HepG2 (cell line): ENCODE measurements around the gene METRNL. TPM values are rescaled to one million over a fixed set of nuclear protein-coding genes. Genes with fewer than 3 reads are reported as not detected.

Source experiments
- ATAC-seq: fragments of 200-7000 bp; cut with Tn5 transposase; 3 replicates; pipeline ENCODE4 v1.9.1; 2020; ENCODE audit warnings: mild to moderate bottlenecking, moderate library complexity
- BruUV-seq: library from RNA; stranded (reverse); fragments of 400-500 nt; replicated peaks from 2 replicates; lab custom pipeline; 2021; lab: Mats Ljungman, UMichigan
- CTCF ChIA-PET: fragments of 300-600 bp; formaldehyde crosslinking; extraction: SDS; loops from one replicate; lab custom pipeline; 2021; ENCODE audit warnings: low total read pairs, inconsistent platforms, low intra/inter-chr PET ratio; lab: Yijun Ruan, JAX
- POLR2A ChIA-PET: fragments of 350-600 bp; sonication (Branson Sonifier 250); formaldehyde crosslinking; loops from one replicate; lab custom pipeline; 2020; ENCODE audit warnings: antibody characterized with exemption, inconsistent platforms; lab: Yijun Ruan, JAX
- DNase-seq: peaks from one replicate; pipeline ENCODE4 v3.0.0-alpha.2; 2015; ENCODE audit warnings: low spot score
- FAIRE-seq: peaks from 3 replicates; lab custom pipeline; 2011; peaks lifted over from hg19 to GRCh38; lab: Jason Lieb, UNC
- H2AFZ ChIP-seq: one replicate; pipeline ENCODE4 v1.6.1; 2011; ENCODE audit warnings: low read length, inconsistent platforms
- H3K27ac ChIP-seq: fragments of 300-600 bp; 3 replicates; pipeline ENCODE4 v1.8.0; 2011; ENCODE audit warnings: mixed run types, mild to moderate bottlenecking, mixed read lengths, low read length, inconsistent platforms; ENCODE audit not compliant: insufficient read depth; ENCODE audit errors: extremely low read length
- H3K27me3 ChIP-seq, 2 experiments: fragments of 200-600 bp in 1 of 2; 2 replicates in 1 of 2; 3 replicates in 1 of 2; pipeline versions ENCODE4 v1.6.0 to v1.8.0; 2011; ENCODE audit warnings: low read length in 2 of 2, mild to moderate bottlenecking in 2 of 2, moderate library complexity in 2 of 2, inconsistent platforms in 1 of 2; ENCODE audit not compliant: insufficient read depth in 2 of 2, control insufficient read depth in 1 of 2
- H3K36me3 ChIP-seq, 2 experiments: fragments of 200-600 bp in 1 of 2; replicated peaks in 1 of 2; 2 replicates in 1 of 2; 3 replicates in 1 of 2; pipeline versions ENCODE4 v1.5.1 to v1.8.0; 2011; ENCODE audit warnings: low read length in 2 of 2, inconsistent platforms in 1 of 2; ENCODE audit not compliant: insufficient read depth in 2 of 2, control insufficient read depth in 1 of 2
- H3K4me1 ChIP-seq: 2 replicates; pipeline ENCODE4 v1.5.1; 2012; ENCODE audit warnings: low read length, inconsistent platforms; ENCODE audit not compliant: insufficient read depth
- H3K4me2 ChIP-seq: 2 replicates; pipeline ENCODE4 v1.6.0; 2011; ENCODE audit warnings: low read depth, low read length, inconsistent platforms
- H3K4me3 ChIP-seq, 3 experiments: fragments of 200-600 bp in 1 of 3; sonication (generic), shearing (Covaris generic) in 1 of 3; replicated peaks in 1 of 3; 2 replicates each; pipeline ENCODE4 v1.5.1; 2011 to 2016; ENCODE audit warnings: low read length in 3 of 3, inconsistent platforms in 2 of 3, low read depth in 2 of 3, mild to moderate bottlenecking in 2 of 3, control low read depth in 1 of 3, mixed read lengths in 1 of 3; ENCODE audit not compliant: insufficient read depth in 1 of 3
- H3K79me2 ChIP-seq: one replicate; pipeline ENCODE4 v1.6.1; 2011; ENCODE audit warnings: low read length, inconsistent platforms; ENCODE audit not compliant: insufficient read depth
- H3K9ac ChIP-seq: 2 replicates; pipeline ENCODE4 v1.6.0; 2011; ENCODE audit warnings: mild to moderate bottlenecking, low read depth, low read length, inconsistent platforms; ENCODE audit not compliant: insufficient read depth
- H3K9me3 ChIP-seq: 2 replicates; pipeline ENCODE4 v1.5.1; 2012; ENCODE audit warnings: mild to moderate bottlenecking, low read length
- H4K20me1 ChIP-seq: 2 replicates; pipeline ENCODE4 v1.6.0; 2011; ENCODE audit warnings: inconsistent platforms, mild to moderate bottlenecking, low read length, moderate library complexity; ENCODE audit not compliant: insufficient read depth
- DPF2 ChIP-seq: sonication (generic); formaldehyde crosslinking; IDR thresholded peaks from 2 replicates; pipeline ENCODE4 v1.4.0; 2020; ENCODE audit warnings: mild to moderate bottlenecking, low read depth, missing genetic modification reagents, borderline replicate concordance
- ETV5 ChIP-seq: IDR thresholded peaks from 2 replicates; pipeline ENCODE4 v1.6.1; 2018; ENCODE audit warnings: missing biosample characterization, missing genetic modification reagents, inconsistent platforms, borderline replicate concordance
- ETV6 ChIP-seq: sonication (generic); formaldehyde crosslinking; conservative IDR thresholded peaks from 2 replicates; pipeline ENCODE4 v1.4.0; 2020; ENCODE audit warnings: missing genetic modification reagents
- KDM1A ChIP-seq: IDR thresholded peaks from 2 replicates; pipeline ENCODE4 v1.6.1; 2016; ENCODE audit warnings: missing compliant biosample characterization
- KLF12 ChIP-seq: sonication (generic); formaldehyde crosslinking; IDR thresholded peaks from 2 replicates; pipeline ENCODE4 v1.4.0; 2020; ENCODE audit warnings: missing genetic modification reagents, borderline replicate concordance
- MAZ ChIP-seq, 2 experiments: sonication (generic) in 1 of 2; formaldehyde crosslinking in 1 of 2; IDR thresholded peaks; 2 replicates each; pipeline versions ENCODE4 v1.5.0 to v1.6.1; 2012 to 2020; ENCODE audit warnings: low read depth in 2 of 2, mild to moderate bottlenecking in 2 of 2, borderline replicate concordance in 1 of 2, improper control_type of control experiment in 1 of 2, low read length in 1 of 2, missing genetic modification reagents in 1 of 2, moderate library complexity in 1 of 2
- PITX1 ChIP-seq: sonication (generic); formaldehyde crosslinking; IDR thresholded peaks from 2 replicates; pipeline ENCODE4 v1.5.1; 2020; ENCODE audit warnings: mild to moderate bottlenecking, missing genetic modification reagents
- SAFB2 ChIP-seq: sonication (generic); formaldehyde crosslinking; IDR thresholded peaks from 2 replicates; pipeline ENCODE4 v1.5.1; 2020; ENCODE audit warnings: missing genetic modification reagents, low read depth, mild to moderate bottlenecking, borderline replicate concordance
- SIN3A ChIP-seq: IDR thresholded peaks from 2 replicates; pipeline ENCODE4 v1.6.1; 2011; ENCODE audit warnings: low read depth, mild to moderate bottlenecking, control low read depth, low read length, borderline replicate concordance
- SNAPC2 ChIP-seq: sonication (generic); formaldehyde crosslinking; IDR thresholded peaks from 2 replicates; pipeline ENCODE4 v1.8.1; 2022; ENCODE audit warnings: mild to moderate bottlenecking, missing genetic modification reagents
- SRY ChIP-seq: sonication (generic); formaldehyde crosslinking; IDR thresholded peaks from 2 replicates; pipeline ENCODE4 v1.8.0; 2022; ENCODE audit warnings: mild to moderate bottlenecking, missing genetic modification reagents
- YY1 ChIP-seq: IDR thresholded peaks from 2 replicates; pipeline ENCODE4 v1.6.1; 2011; ENCODE audit warnings: low read length, low read depth, moderate library complexity, mild to moderate bottlenecking; ENCODE audit not compliant: insufficient read depth, insufficient replicate concordance
- ZNF143 ChIP-seq: sonication (generic); formaldehyde crosslinking; IDR thresholded peaks from 2 replicates; pipeline ENCODE4 v1.4.0; 2020; ENCODE audit warnings: missing genetic modification reagents
- ZNF333 ChIP-seq: sonication (generic); formaldehyde crosslinking; IDR thresholded peaks from 2 replicates; pipeline ENCODE4 v1.4.0; 2020; ENCODE audit warnings: mild to moderate bottlenecking, missing genetic modification reagents, borderline replicate concordance
- ZNF619 ChIP-seq: sonication (generic); formaldehyde crosslinking; IDR thresholded peaks from 2 replicates; pipeline ENCODE4 v1.4.0; 2020; ENCODE audit warnings: mild to moderate bottlenecking, missing genetic modification reagents
- ZZZ3 ChIP-seq: sonication (generic); formaldehyde crosslinking; IDR thresholded peaks from 2 replicates; pipeline ENCODE4 v1.4.0; 2020; ENCODE audit warnings: missing genetic modification reagents, mild to moderate bottlenecking, borderline replicate concordance
- WGBS: methylation state at CpG from one replicate; pipeline ENCODE4 v1.1.6; 2017; ENCODE audit warnings: low lambda C conversion rate; 5-methylcytosine and 5-hydroxymethylcytosine counted together
- in situ Hi-C: cut with HindIII; loops from 2 replicates; pipeline ENCODE4 v1.10.0; 2017; ENCODE audit warnings: low pct_unique_long_range_greater_than_20kb; ENCODE audit not compliant: extremely low pct_ligation_motif_present
- intact Hi-C: fragments of 100-400 bp; cut with micrococcal nuclease; formaldehyde crosslinking; loops from one replicate; pipeline ENCODE4 v1.10.0; 2022; ENCODE audit not compliant: unreplicated experiment
- polyA plus RNA-seq, 8 experiments: library from polyadenylated mRNA; depleted of rRNA in 3 of 8; stranded (reverse) in 7 of 8; unstranded in 1 of 8; fragments of >200 nt; fragmentation: Illumina TruSeq in 4 of 8; extraction: Trizol in 4 of 8; gene quantifications; 2 replicates each; pipeline versions ENCODE4 v1.2.1 to v1.2.3, GENCODE V29; 2011 to 2016; ENCODE audit warnings: low read depth in 4 of 8, missing spikeins in 1 of 8, mixed read lengths in 1 of 8; ENCODE audit not compliant: insufficient read depth in 1 of 8
- total RNA-seq, 5 experiments: library from RNA; depleted of rRNA; stranded (reverse); fragments of >200 nt; fragmentation: Illumina TruSeq; extraction: Trizol; gene quantifications; 2 replicates each; pipeline ENCODE4 v1.2.3, GENCODE V29; 2016; ENCODE audit warnings: low read depth in 1 of 5
- TF ChIP-seq, protein P1 (sequence below): sonication (generic); formaldehyde crosslinking; IDR thresholded peaks from 2 replicates; pipeline ENCODE4 v1.4.0; 2020; ENCODE audit warnings: missing genetic modification reagents
- TF ChIP-seq, protein P2 (sequence below): IDR thresholded peaks from 2 replicates; pipeline ENCODE4 v1.6.1; 2016; ENCODE audit warnings: missing compliant biosample characterization, missing genetic modification reagents, borderline replicate concordance
- TF ChIP-seq, protein P3 (sequence below): sonication (generic); formaldehyde crosslinking; IDR thresholded peaks from 2 replicates; pipeline ENCODE4 v1.4.0; 2020; ENCODE audit warnings: missing genetic modification reagents
- TF ChIP-seq, protein P4 (sequence below): sonication (generic); formaldehyde crosslinking; IDR thresholded peaks from 2 replicates; pipeline ENCODE4 v1.5.0; 2020; ENCODE audit warnings: missing genetic modification reagents, mild to moderate bottlenecking, borderline replicate concordance

The METRNL gene
- total and polyA plus RNA-seq, 2 of the 13 experiments (the other 11 are each of a cell fraction or from before 2014, with no cell fraction given): 0.66 to 0.84 TPM

DNA sequence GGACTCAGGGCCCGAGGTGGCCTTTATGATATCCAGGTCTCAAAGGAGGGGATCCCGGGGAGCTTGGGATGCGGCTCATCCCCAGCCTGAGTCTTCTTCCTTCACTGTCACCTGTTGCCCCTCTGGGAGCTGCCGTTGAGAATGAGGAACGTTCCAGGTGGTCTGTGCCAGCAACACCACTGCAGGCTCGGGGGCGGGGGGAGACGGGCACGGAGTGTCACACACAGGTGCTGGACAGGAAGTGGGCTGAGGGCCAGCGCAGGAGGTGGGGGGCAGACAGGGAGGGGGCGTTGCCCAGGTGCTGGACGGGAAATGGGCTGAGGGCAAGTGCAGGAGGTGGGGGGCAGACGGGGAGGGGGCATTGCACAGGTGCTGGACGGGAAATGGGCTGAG, 28.2 kb downstream of the METRNL start:
- Histone ChIP-seq H4K20me1 (no peaks in the 10 kb centered on the region; the same call in 1 of the 2 replicates), H3K27ac (no peak overlapping the region), H3K36me3 (no peaks in the 10 kb centered on the region), H2AFZ (no peak overlapping the region), H3K4me1 (peaks cover 12% of the 10 kb centered on the region), H3K4me2 (no peak overlapping the region), H3K27me3 (peaks cover 29 to 84% of the 10 kb centered on the region in 2 experiments), H3K79me2 (no peaks in the 10 kb centered on the region), H3K9me3 (no peaks in the 10 kb centered on the region), H3K9ac (no peak overlapping the region), H3K4me3 (no peak overlapping the region)
- 24% methylated on average over 14 of the region's 14 CpGs for WGBS
- ChIA-PET POLR2A (no interaction called here), CTCF (no interaction called here)
- TF ChIP-seq ZZZ3 (CRISPR knock-in tag): no peak
- TF ChIP-seq ETV5 (CRISPR knock-in tag): no peak
- TF ChIP-seq, protein P1, sequence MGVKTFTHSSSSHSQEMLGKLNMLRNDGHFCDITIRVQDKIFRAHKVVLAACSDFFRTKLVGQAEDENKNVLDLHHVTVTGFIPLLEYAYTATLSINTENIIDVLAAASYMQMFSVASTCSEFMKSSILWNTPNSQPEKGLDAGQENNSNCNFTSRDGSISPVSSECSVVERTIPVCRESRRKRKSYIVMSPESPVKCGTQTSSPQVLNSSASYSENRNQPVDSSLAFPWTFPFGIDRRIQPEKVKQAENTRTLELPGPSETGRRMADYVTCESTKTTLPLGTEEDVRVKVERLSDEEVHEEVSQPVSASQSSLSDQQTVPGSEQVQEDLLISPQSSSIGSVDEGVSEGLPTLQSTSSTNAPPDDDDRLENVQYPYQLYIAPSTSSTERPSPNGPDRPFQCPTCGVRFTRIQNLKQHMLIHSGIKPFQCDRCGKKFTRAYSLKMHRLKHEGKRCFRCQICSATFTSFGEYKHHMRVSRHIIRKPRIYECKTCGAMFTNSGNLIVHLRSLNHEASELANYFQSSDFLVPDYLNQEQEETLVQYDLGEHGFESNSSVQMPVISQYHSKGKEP (CRISPR knock-in tag): no peak
- TF ChIP-seq SAFB2 (CRISPR knock-in tag): no peak
- no peak for TF ChIP-seq SNAPC2 (CRISPR knock-in tag)
- no peak for TF ChIP-seq KLF12 (CRISPR knock-in tag)
- TF ChIP-seq PITX1 (CRISPR knock-in tag): no peak
- TF ChIP-seq KDM1A (CRISPR knock-in tag): no peak
- no peak for TF ChIP-seq ZNF619 (CRISPR knock-in tag)
- no peak for TF ChIP-seq ZNF333 (CRISPR knock-in tag)
- TF ChIP-seq ZNF143 (CRISPR knock-in tag): no peak
- TF ChIP-seq, protein P2, sequence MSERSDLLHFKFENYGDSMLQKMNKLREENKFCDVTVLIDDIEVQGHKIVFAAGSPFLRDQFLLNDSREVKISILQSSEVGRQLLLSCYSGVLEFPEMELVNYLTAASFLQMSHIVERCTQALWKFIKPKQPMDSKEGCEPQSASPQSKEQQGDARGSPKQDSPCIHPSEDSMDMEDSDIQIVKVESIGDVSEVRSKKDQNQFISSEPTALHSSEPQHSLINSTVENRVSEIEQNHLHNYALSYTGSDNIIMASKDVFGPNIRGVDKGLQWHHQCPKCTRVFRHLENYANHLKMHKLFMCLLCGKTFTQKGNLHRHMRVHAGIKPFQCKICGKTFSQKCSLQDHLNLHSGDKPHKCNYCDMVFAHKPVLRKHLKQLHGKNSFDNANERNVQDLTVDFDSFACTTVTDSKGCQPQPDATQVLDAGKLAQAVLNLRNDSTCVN: no peak
- TF ChIP-seq SIN3A: no peak
- TF ChIP-seq MAZ (IDR thresholded peaks at IDR 0.05; ENCODE audit: borderline replicate concordance, low read depth, low read length): no peak
- no peak for TF ChIP-seq MAZ (CRISPR knock-in tag; IDR thresholded peaks at IDR 0.05; ENCODE audit: low read depth)
- TF ChIP-seq, protein P3, sequence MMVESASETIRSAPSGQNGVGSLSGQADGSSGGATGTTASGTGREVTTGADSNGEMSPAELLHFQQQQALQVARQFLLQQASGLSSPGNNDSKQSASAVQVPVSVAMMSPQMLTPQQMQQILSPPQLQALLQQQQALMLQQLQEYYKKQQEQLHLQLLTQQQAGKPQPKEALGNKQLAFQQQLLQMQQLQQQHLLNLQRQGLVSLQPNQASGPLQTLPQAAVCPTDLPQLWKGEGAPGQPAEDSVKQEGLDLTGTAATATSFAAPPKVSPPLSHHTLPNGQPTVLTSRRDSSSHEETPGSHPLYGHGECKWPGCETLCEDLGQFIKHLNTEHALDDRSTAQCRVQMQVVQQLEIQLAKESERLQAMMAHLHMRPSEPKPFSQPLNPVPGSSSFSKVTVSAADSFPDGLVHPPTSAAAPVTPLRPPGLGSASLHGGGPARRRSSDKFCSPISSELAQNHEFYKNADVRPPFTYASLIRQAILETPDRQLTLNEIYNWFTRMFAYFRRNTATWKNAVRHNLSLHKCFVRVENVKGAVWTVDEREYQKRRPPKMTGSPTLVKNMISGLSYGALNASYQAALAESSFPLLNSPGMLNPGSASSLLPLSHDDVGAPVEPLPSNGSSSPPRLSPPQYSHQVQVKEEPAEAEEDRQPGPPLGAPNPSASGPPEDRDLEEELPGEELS (CRISPR knock-in tag): no peak
- TF ChIP-seq ETV6 (CRISPR knock-in tag): no peak
- no peak for TF ChIP-seq DPF2 (CRISPR knock-in tag)
- no peak for TF ChIP-seq SRY (CRISPR knock-in tag)
- TF ChIP-seq YY1: no peak
- TF ChIP-seq, protein P4, sequence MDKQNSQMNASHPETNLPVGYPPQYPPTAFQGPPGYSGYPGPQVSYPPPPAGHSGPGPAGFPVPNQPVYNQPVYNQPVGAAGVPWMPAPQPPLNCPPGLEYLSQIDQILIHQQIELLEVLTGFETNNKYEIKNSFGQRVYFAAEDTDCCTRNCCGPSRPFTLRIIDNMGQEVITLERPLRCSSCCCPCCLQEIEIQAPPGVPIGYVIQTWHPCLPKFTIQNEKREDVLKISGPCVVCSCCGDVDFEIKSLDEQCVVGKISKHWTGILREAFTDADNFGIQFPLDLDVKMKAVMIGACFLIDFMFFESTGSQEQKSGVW: no peak
- no peak for DNase-seq
- BruUV-seq: no TSS peak
- intact Hi-C loops (no loop called here), in situ Hi-C loops (no loop called here)
- no peak for ATAC-seq
- no peak for FAIRE-seq
